Suprapubic skin (tissue), 3 donors: ENCODE results near the gene NOS3.

ENCODE experiments used
- POLR2AphosphoS5 ChIP-seq, 3 donors: sonication (generic); formaldehyde crosslinking; IDR thresholded peaks; one replicate each; pipeline ENCODE4 v1.6.1; 2017; ENCODE audit warnings: antibody characterized with exemption in 3 of 3
- TF ChIP-seq, protein P1 (sequence below), 2 donors: fragments of 200-600 bp in 1 of 2; fragments of 450-650 bp in 1 of 2; sonication (generic) in 1 of 2; IDR thresholded peaks; one replicate each; pipeline ENCODE4 v1.5.1; 2016 to 2019; ENCODE audit warnings: antibody characterized with exemption in 2 of 2, mild to moderate bottlenecking in 1 of 2, moderate library complexity in 1 of 2

DNA sequence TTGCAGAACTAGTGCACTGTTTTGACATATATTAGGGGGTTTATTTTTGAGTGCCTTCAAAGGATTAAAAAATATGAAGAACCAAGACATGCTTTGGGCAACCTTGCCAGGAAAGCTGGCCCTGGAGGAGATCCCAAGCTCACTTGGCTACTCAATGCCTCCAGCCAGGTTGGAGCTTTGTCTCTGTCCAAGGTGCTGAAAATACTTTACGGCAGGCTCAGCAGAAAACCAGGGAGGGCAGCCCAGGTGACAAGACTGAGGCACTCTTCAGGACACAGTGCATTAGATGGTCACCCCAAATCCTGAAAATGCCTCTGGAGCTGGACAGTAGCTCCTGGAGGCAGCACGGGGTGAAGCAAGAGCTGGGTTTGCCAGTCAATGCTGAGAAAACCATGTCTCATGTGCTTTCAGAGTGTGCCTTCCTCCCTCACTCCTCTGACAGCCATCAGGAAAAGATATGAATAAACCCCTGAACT, 6.9 kb upstream of the NOS3 start:
- TF ChIP-seq POLR2AphosphoS5 (IDR thresholded peaks at IDR 0.05): no peak
- TF ChIP-seq, protein P1, sequence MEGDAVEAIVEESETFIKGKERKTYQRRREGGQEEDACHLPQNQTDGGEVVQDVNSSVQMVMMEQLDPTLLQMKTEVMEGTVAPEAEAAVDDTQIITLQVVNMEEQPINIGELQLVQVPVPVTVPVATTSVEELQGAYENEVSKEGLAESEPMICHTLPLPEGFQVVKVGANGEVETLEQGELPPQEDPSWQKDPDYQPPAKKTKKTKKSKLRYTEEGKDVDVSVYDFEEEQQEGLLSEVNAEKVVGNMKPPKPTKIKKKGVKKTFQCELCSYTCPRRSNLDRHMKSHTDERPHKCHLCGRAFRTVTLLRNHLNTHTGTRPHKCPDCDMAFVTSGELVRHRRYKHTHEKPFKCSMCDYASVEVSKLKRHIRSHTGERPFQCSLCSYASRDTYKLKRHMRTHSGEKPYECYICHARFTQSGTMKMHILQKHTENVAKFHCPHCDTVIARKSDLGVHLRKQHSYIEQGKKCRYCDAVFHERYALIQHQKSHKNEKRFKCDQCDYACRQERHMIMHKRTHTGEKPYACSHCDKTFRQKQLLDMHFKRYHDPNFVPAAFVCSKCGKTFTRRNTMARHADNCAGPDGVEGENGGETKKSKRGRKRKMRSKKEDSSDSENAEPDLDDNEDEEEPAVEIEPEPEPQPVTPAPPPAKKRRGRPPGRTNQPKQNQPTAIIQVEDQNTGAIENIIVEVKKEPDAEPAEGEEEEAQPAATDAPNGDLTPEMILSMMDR (IDR thresholded peaks at IDR 0.05): no peak
